ENCODE measurements around the gene POPDC3. TPM values are rescaled to one million over a fixed set of nuclear protein-coding genes. Genes with fewer than 3 reads are reported as not detected.

Gene POPDC3
- total RNA-seq, 1 experiment from 2014 or later = 7.9 TPM

GRCh38 chr6:105170059-105170458, 9.8 kb downstream of the POPDC3 start:
- Mint-ChIP-seq H3K27me3 (ENCODE audit: insufficient read depth, unreplicated experiment) (no peaks in the 10 kb centered on the region), H3K27ac (ENCODE audit: low read depth, unreplicated experiment) (no peak overlapping the region), H3K4me3 (ENCODE audit: unreplicated experiment) (no peak overlapping the region), H3K4me1 (ENCODE audit: insufficient read depth, unreplicated experiment) (no peaks in the 10 kb centered on the region), H3K9me3 (ENCODE audit: unreplicated experiment) (no peaks in the 10 kb centered on the region), H3K36me3 (ENCODE audit: insufficient read depth, unreplicated experiment) (no peaks in the 10 kb centered on the region)
- intact Hi-C loops (cut with micrococcal nuclease) = no loop called here
- no peak for TF ChIP-seq CTCF (IDR thresholded peaks at IDR 0.05; ENCODE audit: unreplicated experiment)
- ChIA-PET CTCF (interaction anchor here (1.0 kb wide), 1 partner anchor 148 kb away, joined by 3 read pairs; no protein-coding TSS in a partner anchor), POLR2A (interaction anchor here (0.6 to 0.7 kb wide), 2 partner anchors 30 to 126 kb away, joined by 3 read pairs; no protein-coding TSS in a partner anchor)
- BruUV-seq (replicated peaks) = no TSS peak
- no peak for DNase-seq (ENCODE audit: unreplicated experiment)

GRCh38 chr6:105167914-105168313, 11.9 kb downstream of the POPDC3 start:
- Mint-ChIP-seq H3K4me3 (ENCODE audit: unreplicated experiment) (no peak overlapping the region), H3K4me1 (ENCODE audit: insufficient read depth, unreplicated experiment) (peaks cover 10% of the 10 kb centered on the region), H3K9me3 (ENCODE audit: unreplicated experiment) (no peaks in the 10 kb centered on the region), H3K27me3 (ENCODE audit: insufficient read depth, unreplicated experiment) (no peaks in the 10 kb centered on the region), H3K27ac (ENCODE audit: low read depth, unreplicated experiment) (no peak overlapping the region), H3K36me3 (ENCODE audit: insufficient read depth, unreplicated experiment) (no peaks in the 10 kb centered on the region)
- POLR2A ChIA-PET = no interaction called here
- DNase-seq (ENCODE audit: unreplicated experiment) = no peak
- CTCF ChIA-PET = interaction anchor here (0.6 kb wide), 1 partner anchor 198 kb away, joined by 3 read pairs; no protein-coding TSS in a partner anchor
- intact Hi-C loops (cut with micrococcal nuclease) = loop anchor here (10.0 kb wide), 1 partner anchor 147 kb away; no protein-coding TSS in a partner anchor
- no TSS peak for BruUV-seq (replicated peaks)
- TF ChIP-seq CTCF (IDR thresholded peaks at IDR 0.05; ENCODE audit: unreplicated experiment) = no peak

GRCh38 chr6:105164418-105164817, 15.4 kb downstream of the POPDC3 start:
- CTCF ChIA-PET = interaction anchor here (0.7 to 4.1 kb wide), 4 partner anchors 11 to 76 kb away, joined by 3 to 20 read pairs (median 8); no protein-coding TSS in a partner anchor
- no peak for TF ChIP-seq CTCF (IDR thresholded peaks at IDR 0.05; ENCODE audit: unreplicated experiment)
- H3K9me3 Mint-ChIP-seq (ENCODE audit: unreplicated experiment) = no peaks in the 10 kb centered on the region
- H3K27ac Mint-ChIP-seq (ENCODE audit: low read depth, unreplicated experiment) = no peak overlapping the region
- no peaks in the 10 kb centered on the region for H3K27me3 Mint-ChIP-seq (ENCODE audit: insufficient read depth, unreplicated experiment)
- intact Hi-C loops (cut with micrococcal nuclease) = loop anchor here (10.0 kb wide), 1 partner anchor 150 kb away; no protein-coding TSS in a partner anchor
- no peak overlapping the region for H3K4me3 Mint-ChIP-seq (ENCODE audit: unreplicated experiment)
- POLR2A ChIA-PET = interaction anchor here (0.6 to 3.2 kb wide), 17 partner anchors 9 to 238 kb away, joined by 3 to 28 read pairs (median 3); partner anchors contain the start of genes POPDC3 and PREP
- no TSS peak for BruUV-seq (replicated peaks)
- peak; percentile 57 for DNase-seq (ENCODE audit: unreplicated experiment)
- peaks cover 10% of the 10 kb centered on the region for H3K4me1 Mint-ChIP-seq (ENCODE audit: insufficient read depth, unreplicated experiment)
- H3K36me3 Mint-ChIP-seq (ENCODE audit: insufficient read depth, unreplicated experiment) = no peaks in the 10 kb centered on the region

GRCh38 chr6:105163183-105163582, 16.6 kb downstream of the POPDC3 start:
- Mint-ChIP-seq H3K4me1 (ENCODE audit: insufficient read depth, unreplicated experiment) (peaks cover 10% of the 10 kb centered on the region), H3K4me3 (ENCODE audit: unreplicated experiment) (no peak overlapping the region), H3K27ac (ENCODE audit: low read depth, unreplicated experiment) (no peak overlapping the region), H3K36me3 (ENCODE audit: insufficient read depth, unreplicated experiment) (no peaks in the 10 kb centered on the region), H3K27me3 (ENCODE audit: insufficient read depth, unreplicated experiment) (no peaks in the 10 kb centered on the region), H3K9me3 (ENCODE audit: unreplicated experiment) (no peaks in the 10 kb centered on the region)
- POLR2A ChIA-PET = interaction anchor here (0.6 to 2.0 kb wide), 5 partner anchors 12 to 121 kb away, joined by 3 to 9 read pairs (median 3); no protein-coding TSS in a partner anchor
- CTCF ChIA-PET = interaction anchor here (0.6 to 4.1 kb wide), 2 partner anchors 60 to 75 kb away, joined by 5 to 20 read pairs; no protein-coding TSS in a partner anchor
- intact Hi-C loops (cut with micrococcal nuclease) = loop anchor here (10.0 kb wide), 1 partner anchor 152 kb away; no protein-coding TSS in a partner anchor
- no peak for DNase-seq (ENCODE audit: unreplicated experiment)
- no peak for TF ChIP-seq CTCF (IDR thresholded peaks at IDR 0.05; ENCODE audit: unreplicated experiment)
- no TSS peak for BruUV-seq (replicated peaks)
